Loucy (cell line): ENCODE measurements around the gene SF3A1.

Source experiments
- H2AFZ ChIP-seq: fragments of 200-600 bp; sonication (generic); 2 replicates; pipeline ENCODE4 v1.6.0; 2016; ENCODE audit warnings: antibody characterized with exemption, mild to moderate bottlenecking, low read length, moderate library complexity
- H3F3A ChIP-seq: fragments of 200-600 bp; 2 replicates; pipeline ENCODE4 v1.6.0; 2016; ENCODE audit warnings: antibody characterized with exemption, low read depth, mild to moderate bottlenecking
- H3K27me3 ChIP-seq: fragments of 200-600 bp; sonication (generic); 2 replicates; pipeline ENCODE4 v1.6.1; 2014; ENCODE audit warnings: low read length, mild to moderate bottlenecking; ENCODE audit not compliant: insufficient read depth, poor library complexity, severe bottlenecking
- H3K36me3 ChIP-seq: fragments of 200-600 bp; sonication (generic); 2 replicates; pipeline ENCODE4 v1.6.1; 2016; ENCODE audit warnings: low read length; ENCODE audit not compliant: insufficient read depth
- H3K4me1 ChIP-seq: fragments of 200-600 bp; sonication (generic); 2 replicates; pipeline ENCODE4 v1.5.1; 2014; ENCODE audit warnings: low read length, mild to moderate bottlenecking; ENCODE audit not compliant: insufficient read depth, poor library complexity, severe bottlenecking
- H3K4me2 ChIP-seq: fragments of 200-600 bp; sonication (generic); 2 replicates; pipeline ENCODE4 v1.6.0; 2014; ENCODE audit warnings: antibody characterized with exemption, low read length, low read depth, mild to moderate bottlenecking; ENCODE audit not compliant: poor library complexity, severe bottlenecking
- H3K4me3 ChIP-seq: fragments of 200-600 bp; sonication (generic); 2 replicates; pipeline ENCODE4 v1.5.1; 2014; ENCODE audit warnings: low read length, mild to moderate bottlenecking, mixed read lengths; ENCODE audit not compliant: poor library complexity, severe bottlenecking
- H3K79me2 ChIP-seq: fragments of 200-600 bp; sonication (generic); 2 replicates; pipeline ENCODE4 v1.6.1; 2014; ENCODE audit warnings: low read length; ENCODE audit not compliant: insufficient read depth
- H3K9ac ChIP-seq: fragments of 200-600 bp; sonication (generic); 2 replicates; pipeline ENCODE4 v1.6.0; 2014; ENCODE audit warnings: mild to moderate bottlenecking, low read depth, low read length, moderate library complexity; ENCODE audit not compliant: poor library complexity, severe bottlenecking
- H3K9me2 ChIP-seq: fragments of 200-600 bp; sonication (generic); replicated peaks from 2 replicates; pipeline ENCODE4 v1.6.1; 2016; ENCODE audit warnings: low read depth, low read length, mixed read lengths
- H3K9me3 ChIP-seq: fragments of 200-600 bp; sonication (generic); 2 replicates; pipeline ENCODE4 v1.6.1; 2014; ENCODE audit warnings: mild to moderate bottlenecking, antibody characterized with exemption, low read length, low read depth; ENCODE audit not compliant: insufficient read depth
- H4K20me1 ChIP-seq: fragments of 200-600 bp; sonication (generic); 2 replicates; pipeline ENCODE4 v1.6.0; 2014; ENCODE audit warnings: antibody characterized with exemption, low read length, mild to moderate bottlenecking; ENCODE audit not compliant: insufficient read depth, poor library complexity, severe bottlenecking
- CTCF ChIP-seq: fragments of 200-600 bp; sonication (generic); conservative IDR thresholded peaks from 2 replicates; pipeline ENCODE4 v1.5.1; 2014; ENCODE audit warnings: mild to moderate bottlenecking, antibody characterized with exemption, low read length
- EZH2phosphoT487 ChIP-seq: fragments of 200-600 bp; IDR thresholded peaks from 2 replicates; pipeline ENCODE4 v1.6.1; 2018; ENCODE audit warnings: antibody characterized with exemption, mild to moderate bottlenecking, moderate library complexity, borderline replicate concordance

SF3A1 gene

DNA sequence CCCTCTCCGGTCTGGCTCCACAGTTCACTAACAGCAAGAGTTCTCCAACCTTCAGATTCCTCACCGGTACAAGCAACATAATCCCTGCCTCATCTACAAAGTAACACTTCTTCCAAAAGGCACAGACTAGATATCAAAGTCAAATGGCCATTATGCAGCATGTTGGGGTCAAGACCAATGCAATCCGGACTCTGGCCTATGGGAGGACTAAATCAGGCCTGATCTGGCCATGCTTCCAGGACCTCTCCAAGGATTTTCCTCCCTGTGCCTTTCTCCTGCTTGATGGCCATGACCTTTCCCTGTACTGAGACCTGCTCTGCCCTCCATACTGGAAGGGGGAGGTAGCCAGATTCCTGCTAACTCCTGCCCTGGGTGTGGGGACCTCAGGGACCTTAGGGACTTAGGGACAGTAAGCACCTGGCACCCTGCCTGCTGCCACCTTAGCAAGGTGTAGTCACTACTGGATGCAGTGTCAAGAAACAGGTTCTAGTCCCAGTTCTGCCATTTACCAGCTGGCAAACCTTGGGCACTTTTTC is 36.6 kb downstream of the SF3A1 start:
- peaks cover 10% of the 10 kb centered on the region for H4K20me1 ChIP-seq
- no peaks in the 10 kb centered on the region for H3K9me2 ChIP-seq
- no peaks in the 10 kb centered on the region for H3K9me3 ChIP-seq
- H3K36me3 ChIP-seq = no peaks in the 10 kb centered on the region
- H3F3A ChIP-seq = no peaks in the 10 kb centered on the region
- peaks cover 74% of the 10 kb centered on the region for H3K4me1 ChIP-seq
- H3K27me3 ChIP-seq = no peaks in the 10 kb centered on the region
- peak overlapping the region; percentile 43 for H3K4me2 ChIP-seq
- H3K79me2 ChIP-seq = peaks cover 100% of the 10 kb centered on the region
- H3K4me3 ChIP-seq = no peak overlapping the region
- no peak for TF ChIP-seq EZH2phosphoT487
- no peak for TF ChIP-seq CTCF
- no peak overlapping the region for H2AFZ ChIP-seq
- H3K9ac ChIP-seq = no peak overlapping the region

DNA sequence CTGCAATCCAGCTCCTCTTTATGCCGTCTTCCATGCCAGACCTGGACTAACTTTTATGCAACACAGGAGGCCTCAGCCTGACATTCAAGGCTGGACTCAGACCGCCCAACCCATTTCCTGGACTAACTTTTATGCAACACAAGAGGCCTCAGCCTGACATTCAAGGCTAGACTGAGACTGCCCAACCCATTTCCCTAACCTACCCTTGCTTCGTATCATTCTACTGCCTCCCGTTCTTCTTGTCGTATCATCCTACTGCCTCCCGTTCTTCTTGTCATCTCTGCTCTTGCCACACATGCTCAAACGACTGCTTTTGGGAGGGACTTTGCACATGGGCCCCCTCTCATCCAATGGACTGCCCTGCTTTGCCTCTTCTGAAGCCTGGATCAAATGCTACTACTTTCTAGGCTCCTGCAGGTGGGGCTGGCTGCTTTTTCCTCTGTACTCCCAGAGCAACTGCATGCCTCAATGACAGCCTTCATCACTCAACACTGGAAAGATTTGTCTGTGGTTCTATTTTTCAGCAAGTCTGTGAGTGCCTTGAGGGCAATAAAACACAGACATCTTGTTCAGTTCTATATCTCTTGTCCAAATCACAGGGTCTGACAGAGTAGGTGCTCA is 37.8 kb downstream of the SF3A1 start:
- Histone ChIP-seq H3F3A (no peaks in the 10 kb centered on the region), H3K4me3 (peak overlapping the region; percentile 11), H3K27me3 (no peaks in the 10 kb centered on the region), H3K79me2 (peaks cover 100% of the 10 kb centered on the region), H3K36me3 (no peaks in the 10 kb centered on the region), H3K9me2 (no peaks in the 10 kb centered on the region), H3K9me3 (no peaks in the 10 kb centered on the region), H4K20me1 (peaks cover 3% of the 10 kb centered on the region), H3K4me2 (peak overlapping the region; percentile 43), H3K9ac (no peak overlapping the region), H2AFZ (no peak overlapping the region), H3K4me1 (peaks cover 73% of the 10 kb centered on the region)
- TF ChIP-seq CTCF = peak; percentile 47
- TF ChIP-seq EZH2phosphoT487 = no peak

- Histone ChIP-seq H3K36me3 (no peaks in the 10 kb centered on the region), H3K27me3 (no peaks in the 10 kb centered on the region), H3K79me2 (peaks cover 98% of the 10 kb centered on the region), H4K20me1 (peaks cover 3% of the 10 kb centered on the region), H3K4me2 (peak overlapping the region; percentile 43), H3K9me2 (no peaks in the 10 kb centered on the region), H2AFZ (no peak overlapping the region), H3K9ac (no peak overlapping the region), H3K9me3 (no peaks in the 10 kb centered on the region), H3K4me3 (no peak overlapping the region), H3K4me1 (peaks cover 70% of the 10 kb centered on the region), H3F3A (no peaks in the 10 kb centered on the region)
- no peak for TF ChIP-seq CTCF
- TF ChIP-seq EZH2phosphoT487 = no peak
Observed at GRCh38 chr22:30317778-30318177, 38.9 kb downstream of the SF3A1 start.
